GM19328 (cell line): ENCODE results near the gene UBXN6.

Source experiments
- ATAC-seq: cut with Tn5 transposase; IDR thresholded peaks from one replicate; pipeline ENCODE4 v1.9.1; 2021; ENCODE audit warnings: mild to moderate bottlenecking, moderate library complexity; ENCODE audit not compliant: unreplicated experiment

UBXN6 gene

DNA sequence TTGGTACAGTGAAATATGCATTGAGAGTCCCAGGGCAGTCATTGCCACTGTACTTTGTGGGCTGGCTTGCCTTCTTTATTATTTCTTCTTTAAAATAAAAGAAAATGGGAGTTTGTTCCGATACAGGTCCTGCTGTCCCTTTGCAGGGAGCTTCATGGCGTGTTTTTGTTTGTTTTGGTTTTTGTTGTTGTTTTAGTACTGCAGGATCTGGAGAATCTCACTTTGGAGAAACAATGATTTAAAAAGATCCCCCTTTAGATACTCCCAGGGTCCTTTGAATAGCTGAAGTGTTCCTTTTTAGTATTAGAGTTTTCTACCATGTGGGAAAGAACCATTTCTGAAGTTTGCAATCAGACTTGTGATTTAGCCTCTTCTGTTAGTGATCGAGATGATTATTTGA is 44.0 kb downstream of the UBXN6 start:
- ATAC-seq: no peak

DNA sequence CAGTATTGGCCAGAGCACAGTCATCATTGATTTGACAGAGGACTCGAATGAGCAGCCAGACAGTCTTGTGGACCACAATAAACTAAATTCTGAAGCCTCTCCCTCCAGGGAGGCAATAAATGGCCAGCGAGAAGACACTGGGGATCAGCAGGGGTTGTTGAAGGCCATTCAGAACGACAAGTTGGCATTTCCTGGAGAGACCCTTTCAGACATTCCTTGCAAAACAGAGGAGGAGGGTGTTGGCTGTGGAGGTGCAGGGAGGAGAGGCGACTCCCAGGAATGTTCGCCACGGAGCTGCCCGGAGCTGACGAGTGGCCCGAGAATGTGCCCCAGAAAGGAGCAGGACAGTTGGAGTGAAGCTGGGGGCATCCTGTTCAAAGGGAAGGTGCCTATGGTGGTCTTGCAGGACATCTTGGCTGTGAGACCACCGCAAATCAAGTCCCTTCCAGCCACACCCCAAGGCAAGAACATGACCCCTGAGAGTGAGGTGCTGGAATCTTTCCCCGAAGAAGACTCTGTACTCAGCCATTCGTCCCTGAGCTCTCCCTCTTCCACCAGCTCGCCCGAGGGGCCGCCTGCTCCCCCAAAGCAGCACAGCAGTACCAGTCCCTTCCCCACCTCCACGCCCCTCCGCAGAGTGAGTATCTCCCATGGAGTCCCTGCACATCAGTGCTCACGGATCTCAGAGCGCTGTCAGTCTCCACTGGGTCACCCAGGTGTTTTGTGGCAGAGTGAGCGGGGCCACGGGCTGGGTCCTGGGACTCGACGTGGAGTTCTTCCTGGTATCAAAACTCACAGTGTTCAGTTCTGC is 48.3 kb downstream of the UBXN6 start:
- ATAC-seq: no peak

DNA sequence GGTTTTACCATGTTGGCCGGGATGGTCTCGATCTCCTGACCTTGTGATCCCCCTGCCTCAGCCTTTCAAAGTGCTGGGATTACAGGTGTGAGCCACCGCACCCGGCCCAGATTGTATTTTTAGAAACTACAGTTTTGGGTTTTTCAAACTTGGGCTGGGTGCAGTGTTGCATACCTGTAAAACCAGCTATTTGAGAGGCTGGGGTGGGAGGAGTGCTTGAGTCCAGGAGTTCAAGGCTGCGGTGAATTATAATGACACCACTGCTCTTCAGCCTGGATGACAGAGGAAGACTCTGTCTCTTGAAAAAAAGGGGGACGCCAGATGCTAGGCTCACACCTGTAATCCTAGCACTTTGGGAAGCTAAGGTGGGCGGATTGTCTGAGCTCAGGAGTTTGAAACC is 51.0 kb downstream of the UBXN6 start:
- no peak for ATAC-seq

DNA sequence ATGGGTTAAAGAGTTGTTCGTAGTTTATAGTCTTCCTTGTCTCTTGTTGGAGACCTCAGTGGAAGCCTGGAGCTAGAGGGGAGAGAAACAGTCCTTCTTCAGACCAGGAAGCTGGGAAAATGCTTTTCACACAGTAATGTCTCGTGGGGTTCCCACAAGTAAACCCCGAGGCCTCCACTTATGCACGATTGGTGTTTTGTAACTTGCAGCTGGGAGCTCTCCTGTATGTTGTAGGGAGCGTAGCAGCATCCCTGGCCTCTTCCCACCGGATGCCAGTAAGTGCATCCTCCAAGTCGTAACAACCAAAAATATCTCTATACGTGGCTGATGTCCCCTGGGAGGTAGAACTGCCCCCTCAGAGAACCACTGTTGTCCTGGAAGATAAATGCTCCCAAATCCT is 51.6 kb downstream of the UBXN6 start:
- ATAC-seq: no peak

DNA sequence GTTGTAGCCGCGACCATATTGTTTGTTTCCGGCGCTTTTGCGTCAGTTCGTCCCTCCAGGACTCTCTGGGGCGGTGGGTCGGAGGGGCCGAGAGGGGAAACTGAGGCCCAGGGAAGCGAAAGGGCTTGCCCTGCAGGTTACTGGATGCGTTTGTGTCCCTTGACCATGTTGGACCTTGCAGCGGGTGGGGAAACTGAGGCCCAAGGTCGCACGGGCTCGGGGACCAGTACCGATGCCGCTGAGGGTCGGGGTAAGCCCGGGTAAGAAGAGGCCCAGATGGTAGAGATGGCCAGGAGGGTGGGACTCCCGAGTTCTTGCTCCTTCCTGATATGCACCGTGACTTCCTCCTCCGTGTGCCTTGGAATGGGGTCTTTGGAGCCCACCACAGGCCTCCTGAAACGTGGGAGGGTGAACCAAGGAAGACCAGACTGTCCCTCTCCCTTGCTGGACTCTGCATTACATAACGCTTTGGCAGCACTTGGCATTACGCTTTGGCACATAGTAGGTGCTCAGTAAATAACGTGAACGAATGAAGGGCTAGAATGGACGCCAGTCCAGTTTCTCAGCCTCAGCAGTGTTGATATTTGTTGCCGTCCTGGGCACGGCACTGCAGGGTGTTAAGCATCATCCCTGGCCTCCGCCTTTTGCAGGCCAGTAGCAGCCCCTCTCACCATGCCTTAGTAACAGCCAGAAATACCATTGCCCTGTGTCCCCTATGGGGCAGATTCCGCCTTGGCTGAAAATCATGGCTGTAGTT is 54.4 kb downstream of the UBXN6 start:
- ATAC-seq: no peak

DNA sequence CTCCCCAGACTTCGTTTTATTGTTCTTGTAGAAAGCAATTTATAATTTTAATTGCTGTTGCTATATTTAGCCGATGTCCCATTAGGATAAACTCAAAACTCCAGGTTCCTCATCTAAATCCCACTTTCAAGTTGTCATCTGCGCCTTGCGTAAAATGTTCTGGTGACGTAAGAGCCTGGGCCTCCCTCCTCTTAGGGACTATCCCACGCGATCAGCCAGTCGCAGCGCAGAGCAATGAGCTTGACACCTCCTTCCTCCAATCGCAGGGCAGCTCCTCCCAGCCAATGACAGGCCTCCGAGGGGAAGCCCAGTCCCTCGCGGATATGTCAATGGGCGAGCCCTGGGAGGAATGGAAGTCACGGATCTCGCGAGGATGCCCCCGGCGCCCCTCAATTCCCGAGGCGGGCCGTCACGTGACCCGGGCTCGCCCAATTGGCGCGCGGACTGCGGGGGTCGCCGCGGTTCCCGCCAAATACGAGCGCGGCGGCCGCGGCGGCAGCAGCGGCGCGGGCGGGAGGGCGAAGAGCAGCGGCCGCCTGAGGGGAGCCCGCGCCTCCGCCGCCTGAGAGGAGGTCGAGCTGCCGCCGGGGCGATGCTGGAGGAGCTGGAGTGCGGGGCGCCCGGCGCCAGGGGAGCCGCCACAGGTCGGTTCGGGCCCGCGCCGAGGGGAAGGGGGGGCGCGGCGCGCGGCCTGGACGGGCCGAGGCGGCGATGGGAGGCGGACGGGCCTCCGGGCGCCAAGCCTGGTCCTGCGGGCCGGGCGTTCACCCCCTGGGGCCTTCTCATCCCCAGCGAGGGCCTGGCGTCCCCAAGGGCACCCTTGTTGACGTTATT is 55.2 kb downstream of the UBXN6 start, which contains the start of gene CHAF1A:
Gene CHAF1A, plus strand, starts transcription at position 470 of the 834 bp plus-strand sequence. Its CDS starts 123 bp downstream, at position 593.
- peak; percentile 71 for ATAC-seq

DNA sequence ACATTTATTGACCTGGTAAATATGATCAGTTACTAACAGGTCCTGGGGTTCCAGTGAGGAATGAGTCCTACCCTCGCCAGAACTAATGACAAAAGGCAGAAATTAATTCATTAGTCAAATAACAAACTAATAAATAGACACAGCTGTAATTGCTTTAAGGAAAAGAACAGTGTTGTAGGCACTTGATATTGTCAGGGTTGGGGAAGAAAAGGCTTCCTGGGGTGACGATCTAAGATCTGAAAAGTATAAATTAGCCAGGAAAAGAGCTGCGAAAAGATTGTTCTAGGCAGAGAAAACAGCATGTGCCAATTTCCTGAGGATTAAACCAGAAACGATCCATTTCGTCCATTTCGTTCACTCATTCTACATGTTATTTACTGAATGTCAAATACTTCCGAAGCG is 55.8 kb downstream of the UBXN6 start:
- no peak for ATAC-seq

DNA sequence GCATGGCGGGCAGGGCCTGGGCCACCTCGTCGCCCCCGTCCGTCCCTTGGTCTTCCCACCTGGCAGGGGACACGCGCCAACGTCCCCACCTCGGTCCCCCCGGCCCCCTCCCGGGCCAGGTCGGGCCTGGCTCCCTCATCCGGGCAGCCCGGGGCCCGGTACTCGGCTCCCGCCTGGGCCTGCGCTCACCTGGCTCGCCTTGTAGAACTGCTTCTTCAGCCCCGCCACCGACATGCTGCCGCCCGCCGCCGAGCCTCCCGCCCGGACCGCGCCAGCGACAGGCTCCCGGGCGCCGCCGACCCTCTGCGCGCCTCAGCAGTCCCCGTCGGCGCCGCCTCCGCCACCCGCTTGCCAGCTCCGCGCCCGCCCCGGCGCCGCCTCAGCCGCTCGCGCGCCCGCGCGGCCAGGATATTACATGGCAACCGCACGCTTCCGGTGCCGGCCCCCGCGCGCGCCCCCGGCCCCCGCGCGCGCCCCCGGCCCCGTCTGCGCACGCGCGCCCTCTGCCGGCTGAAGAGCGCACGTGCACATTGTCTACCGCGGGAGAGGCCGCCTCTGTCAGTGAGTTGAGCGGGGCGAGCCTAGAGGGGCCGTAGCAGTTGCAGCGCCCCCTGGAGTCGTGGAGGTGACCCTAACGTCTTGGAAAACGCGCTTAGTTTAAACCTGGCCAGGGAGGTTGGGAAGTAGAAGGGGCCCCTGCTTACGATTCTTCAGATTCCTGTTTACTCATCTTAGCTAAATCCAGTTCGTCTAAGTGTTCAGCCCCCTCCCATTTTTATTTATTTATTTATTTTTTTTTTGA is 57.3 kb downstream of the UBXN6 start, which contains the start of gene SH3GL1:
Gene SH3GL1, minus strand, starts transcription at position 413 of the 802 bp plus-strand sequence. Its CDS starts 179 bp downstream, at position 234.
- peak; percentile 58 for ATAC-seq

DNA sequence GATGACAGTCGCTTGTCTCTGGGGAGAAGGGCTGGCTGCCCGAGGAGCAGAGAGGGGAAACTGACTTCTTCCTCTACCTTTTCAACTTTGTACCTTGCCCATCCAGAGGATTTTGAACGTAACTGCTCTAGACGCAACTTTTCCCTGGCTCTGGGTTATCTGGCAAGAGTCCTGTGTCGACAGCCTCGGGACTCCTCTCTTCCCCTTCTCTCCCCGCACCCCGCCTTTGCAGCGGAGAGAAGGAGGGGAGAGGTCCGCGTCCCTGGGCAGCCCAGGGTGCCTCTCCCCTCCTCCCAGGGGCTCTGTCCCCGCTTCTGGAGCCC is 57.8 kb downstream of the UBXN6 start:
- no peak for ATAC-seq

DNA sequence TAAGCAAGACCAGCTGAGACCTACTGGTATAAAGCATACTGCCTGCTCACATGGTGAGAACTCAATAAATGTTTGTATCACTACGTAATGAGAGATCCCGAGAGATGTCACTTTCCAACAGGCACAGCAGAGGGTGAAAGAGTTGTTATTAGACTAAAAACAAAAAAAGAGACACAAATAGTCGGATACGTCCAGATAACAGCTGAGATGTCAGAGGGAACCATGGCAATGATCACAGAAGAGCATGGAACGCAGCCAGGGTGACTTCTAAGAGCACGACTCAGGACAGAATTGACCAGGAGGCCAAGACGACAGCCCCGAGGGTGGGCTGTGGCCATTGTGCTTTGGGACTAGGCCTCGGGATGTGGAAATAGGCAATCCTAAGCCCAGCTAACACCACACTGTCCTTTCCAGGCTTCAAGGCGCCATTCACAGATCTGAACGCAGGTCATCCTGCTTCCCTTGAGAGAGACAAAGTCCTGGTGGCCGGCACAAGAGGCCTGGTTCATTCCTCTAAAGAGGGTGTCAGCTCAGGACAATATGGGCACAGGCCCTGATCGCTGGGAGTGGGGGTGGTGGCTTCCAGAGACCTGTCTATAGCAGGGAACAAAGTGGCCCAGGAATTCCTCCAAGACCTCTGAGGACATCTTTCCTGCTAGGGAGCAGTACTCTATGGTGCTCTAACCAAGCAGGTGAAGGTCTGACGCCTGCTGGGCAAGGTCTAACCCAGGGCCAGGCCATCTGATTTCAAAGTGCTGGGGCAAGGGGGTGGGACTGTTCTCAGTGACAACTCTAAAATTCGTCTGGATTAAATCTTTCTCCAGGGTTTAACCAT is 60.4 kb downstream of the UBXN6 start:
- ATAC-seq: no peak
